ENCODE results near the gene THRB. TPM values are rescaled to one million over a fixed set of nuclear protein-coding genes. Genes with fewer than 3 reads are reported as not detected.

THRB gene
- total RNA-seq, 6 donors from 2014 or later, result 5.5 to 15.2 (median 12.0) TPM

DNA sequence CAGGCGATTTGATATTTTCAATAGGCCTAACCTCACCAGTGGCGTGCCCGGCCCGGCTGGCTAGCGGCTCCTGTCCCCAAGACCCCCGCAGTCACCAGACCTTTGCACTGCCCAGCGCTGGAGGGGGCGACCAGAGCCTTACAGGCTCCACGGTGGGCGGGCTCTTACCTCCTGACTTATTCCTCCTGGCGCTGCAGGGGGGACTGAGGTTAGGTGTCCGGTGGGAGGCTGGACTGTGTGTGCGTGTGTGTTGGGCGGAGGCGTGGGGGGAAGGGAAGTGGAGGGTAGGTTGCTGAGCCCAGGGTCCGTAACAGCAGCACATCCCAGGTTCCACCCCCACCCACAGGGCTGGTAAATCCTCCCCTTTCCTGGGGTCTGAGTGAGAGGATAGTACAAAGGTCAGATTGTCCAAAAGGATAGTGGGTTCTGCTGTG lies 27.5 kb upstream of the THRB start:
- WGBS, 2 donors, result 34 to 37% methylated on average over 4 to 16 of the region's 16 CpGs
- ATAC-seq (ENCODE audit: low FRiP score in 2 of 2) (peak in 1 of 2 donors; percentile 5), DNase-seq (peak in 1 of 2 donors; percentile 20)
- no peaks in the 10 kb centered on the region for H3K36me3 ChIP-seq
- H3K27ac ChIP-seq, result peak overlapping the region; percentile 74 to 83 (median 82)
- H3K4me3 ChIP-seq, result peak overlapping the region in 3 of 4 donors; percentile 54 to 80 (median 66)
- H3K9me3 ChIP-seq, result no peaks in the 10 kb centered on the region
- no peaks in the 10 kb centered on the region for H3K27me3 ChIP-seq
- TF ChIP-seq POLR2AphosphoS5 (IDR thresholded peaks at IDR 0.05) (no peak), POLR2A (IDR thresholded peaks at IDR 0.05) (no peak), EP300 (IDR thresholded peaks at IDR 0.05) (no peak)
- TF ChIP-seq, protein P1, sequence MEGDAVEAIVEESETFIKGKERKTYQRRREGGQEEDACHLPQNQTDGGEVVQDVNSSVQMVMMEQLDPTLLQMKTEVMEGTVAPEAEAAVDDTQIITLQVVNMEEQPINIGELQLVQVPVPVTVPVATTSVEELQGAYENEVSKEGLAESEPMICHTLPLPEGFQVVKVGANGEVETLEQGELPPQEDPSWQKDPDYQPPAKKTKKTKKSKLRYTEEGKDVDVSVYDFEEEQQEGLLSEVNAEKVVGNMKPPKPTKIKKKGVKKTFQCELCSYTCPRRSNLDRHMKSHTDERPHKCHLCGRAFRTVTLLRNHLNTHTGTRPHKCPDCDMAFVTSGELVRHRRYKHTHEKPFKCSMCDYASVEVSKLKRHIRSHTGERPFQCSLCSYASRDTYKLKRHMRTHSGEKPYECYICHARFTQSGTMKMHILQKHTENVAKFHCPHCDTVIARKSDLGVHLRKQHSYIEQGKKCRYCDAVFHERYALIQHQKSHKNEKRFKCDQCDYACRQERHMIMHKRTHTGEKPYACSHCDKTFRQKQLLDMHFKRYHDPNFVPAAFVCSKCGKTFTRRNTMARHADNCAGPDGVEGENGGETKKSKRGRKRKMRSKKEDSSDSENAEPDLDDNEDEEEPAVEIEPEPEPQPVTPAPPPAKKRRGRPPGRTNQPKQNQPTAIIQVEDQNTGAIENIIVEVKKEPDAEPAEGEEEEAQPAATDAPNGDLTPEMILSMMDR (IDR thresholded peaks at IDR 0.05), result no peak
- peaks cover 5 to 15% (median 11%) of the 10 kb centered on the region in 4 donors for H3K4me1 ChIP-seq

DNA sequence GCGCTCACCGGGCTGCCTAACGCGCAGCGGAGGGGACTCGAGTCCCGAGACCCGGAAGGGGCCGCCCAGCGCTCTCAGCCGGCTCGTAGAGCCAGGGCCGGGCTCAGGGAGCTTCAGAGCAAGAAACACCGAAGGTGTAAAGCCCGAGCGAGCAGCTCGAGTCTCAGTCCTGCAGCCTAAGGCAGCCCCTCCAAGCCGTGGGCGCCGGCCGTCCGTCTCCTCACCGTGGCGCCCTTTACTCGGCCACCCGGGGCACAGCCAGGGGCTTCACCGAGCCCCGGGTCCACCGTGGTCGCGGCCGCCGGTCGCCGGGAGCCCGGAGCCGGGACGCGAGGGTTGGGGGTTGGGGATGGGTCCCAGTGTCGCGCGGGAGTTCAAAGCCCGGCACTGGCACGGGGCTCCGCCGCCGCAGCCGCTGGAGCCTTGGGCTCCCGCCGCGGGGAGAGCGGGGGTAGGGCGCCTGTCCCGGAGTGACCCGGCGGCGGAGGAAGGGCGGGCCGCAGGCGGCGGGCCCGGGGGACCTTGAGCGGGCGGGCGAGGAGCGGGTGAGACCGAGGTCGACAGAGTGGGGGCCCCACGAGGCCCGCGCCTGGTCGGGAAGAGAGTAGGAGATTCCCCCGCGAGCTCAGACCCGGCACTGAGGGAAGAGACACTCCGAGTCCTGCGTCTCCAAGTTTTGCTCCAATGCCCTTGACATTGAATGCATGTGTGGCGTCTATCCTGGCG lies 26.9 kb upstream of the THRB start:
- Histone ChIP-seq H3K27me3 (no peaks in the 10 kb centered on the region), H3K9me3 (no peaks in the 10 kb centered on the region), H3K27ac (peak overlapping the region; percentile 74 to 83 (median 82)), H3K4me1 (peaks cover 5 to 15% (median 11%) of the 10 kb centered on the region in 4 donors), H3K36me3 (no peaks in the 10 kb centered on the region), H3K4me3 (peak overlapping the region; percentile 54 to 80 (median 64))
- WGBS, 2 donors, result 2% methylated on average over 10 to 36 of the region's 79 CpGs
- no peak for TF ChIP-seq EP300 (IDR thresholded peaks at IDR 0.05)
- TF ChIP-seq POLR2A (IDR thresholded peaks at IDR 0.05), result peak in 2 of 4 donors; percentile 49 to 62
- TF ChIP-seq, protein P1 (IDR thresholded peaks at IDR 0.05), result no peak
- peak in 1 of 2 donors; percentile 22 for TF ChIP-seq POLR2AphosphoS5 (IDR thresholded peaks at IDR 0.05)
- peak; percentile 58 to 92 for DNase-seq
- peak; percentile 38 to 93 for ATAC-seq (ENCODE audit: low FRiP score in 2 of 2)

DNA sequence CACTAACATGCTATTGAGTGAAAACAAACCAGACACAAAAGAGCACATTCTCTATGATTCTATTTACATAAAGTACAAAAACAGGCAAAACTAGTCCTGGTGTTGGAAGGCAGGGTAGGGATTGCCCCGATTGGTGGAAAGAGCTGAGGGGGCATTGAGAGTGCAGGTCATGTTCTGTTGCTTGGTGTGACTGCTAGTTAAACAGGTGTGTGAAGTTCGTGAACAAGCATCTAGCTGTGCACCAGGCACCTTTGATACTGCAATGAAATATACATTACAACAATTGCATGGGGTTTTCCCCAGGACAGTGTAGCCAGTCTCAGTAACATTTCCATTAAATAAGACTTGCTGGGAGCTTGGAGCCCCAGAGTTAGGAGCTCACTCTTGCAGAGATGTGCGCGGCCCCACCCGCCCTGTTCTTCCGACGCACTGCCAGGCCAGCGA lies 26.3 kb upstream of the THRB start:
- Histone ChIP-seq H3K4me1 (peaks cover 5 to 15% (median 11%) of the 10 kb centered on the region in 4 donors), H3K9me3 (no peaks in the 10 kb centered on the region), H3K27me3 (no peaks in the 10 kb centered on the region), H3K4me3 (peak overlapping the region; percentile 54 to 80 (median 64)), H3K27ac (peak overlapping the region; percentile 74 to 83 (median 82)), H3K36me3 (no peaks in the 10 kb centered on the region)
- ATAC-seq (ENCODE audit: low FRiP score in 2 of 2) (peak in 1 of 2 donors; percentile 85), DNase-seq (no peak)
- WGBS, 2 donors, result 25 to 29% methylated on average over 2 to 4 of the region's 8 CpGs
- TF ChIP-seq POLR2AphosphoS5 (IDR thresholded peaks at IDR 0.05), result no peak
- no peak for TF ChIP-seq POLR2A (IDR thresholded peaks at IDR 0.05)
- TF ChIP-seq, protein P1 (IDR thresholded peaks at IDR 0.05), result no peak
- no peak for TF ChIP-seq EP300 (IDR thresholded peaks at IDR 0.05)

DNA sequence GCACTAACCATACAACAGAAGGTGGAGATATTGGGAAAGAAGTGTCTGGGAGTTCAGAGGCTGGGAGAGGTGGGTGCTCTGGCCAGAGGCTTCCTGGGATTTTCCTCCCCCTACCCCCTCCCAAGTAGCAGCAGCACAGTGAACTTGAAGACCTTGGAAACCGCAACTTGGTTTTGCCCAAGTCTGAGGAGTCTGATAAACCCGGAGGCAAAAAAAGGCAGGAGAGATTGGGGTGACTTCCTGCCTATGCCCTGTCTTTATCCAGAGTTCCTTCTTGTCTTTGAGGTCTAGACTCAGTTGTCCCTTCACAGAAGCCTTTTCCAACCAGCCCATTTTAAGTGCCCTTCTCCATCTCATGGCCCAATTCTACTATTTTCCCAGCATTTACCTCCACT lies 25.4 kb upstream of the THRB start:
- Histone ChIP-seq H3K27ac (no peak overlapping the region), H3K36me3 (no peaks in the 10 kb centered on the region), H3K27me3 (no peaks in the 10 kb centered on the region), H3K9me3 (no peaks in the 10 kb centered on the region), H3K4me1 (peaks cover 5 to 15% (median 11%) of the 10 kb centered on the region in 4 donors), H3K4me3 (no peak overlapping the region)
- WGBS, 2 donors, result 82 to 100% methylated on average over 2 of the region's 2 CpGs
- no peak for TF ChIP-seq EP300 (IDR thresholded peaks at IDR 0.05)
- TF ChIP-seq, protein P1 (IDR thresholded peaks at IDR 0.05), result no peak
- TF ChIP-seq POLR2A (IDR thresholded peaks at IDR 0.05), result no peak
- TF ChIP-seq POLR2AphosphoS5 (IDR thresholded peaks at IDR 0.05), result no peak
- DNase-seq (no peak), ATAC-seq (ENCODE audit: low FRiP score in 2 of 2) (no peak)

All from upper lobe of left lung (tissue), 6 donors.